Pulmonary artery endothelial cell (primary cell): ENCODE data around the gene SLC6A9. TPM values are rescaled to one million over a fixed set of nuclear protein-coding genes. Genes with fewer than 3 reads are reported as not detected.

Experiments
- DNase-seq: peaks from one replicate; pipeline ENCODE4 v3.0.0-alpha.2; 2011; ENCODE audit warnings: low read depth, low spot score
- total RNA-seq: library from RNA; depleted of rRNA; stranded (reverse); fragments of >200 nt; gene quantifications from 2 replicates; pipeline ENCODE4 v1.2.3, GENCODE V29; 2014

SLC6A9 gene
- 0.40 and 0.60 TPM in 2 replicates for total RNA-seq

- no peak for DNase-seq
These were observed at the start of gene SLC6A9 for GRCh38 chr1:44031252-44032169. Gene SLC6A9, minus strand, starts transcription at chr1:44031462. Its CDS starts 7,185 bp downstream, at chr1:44024277.

- no peak for DNase-seq
These were observed 48.3 kb upstream of the SLC6A9 start for GRCh38 chr1:44079566-44079965.

- no peak for DNase-seq
These were observed 46.8 kb upstream of the SLC6A9 start for GRCh38 chr1:44078104-44078503.

DNA sequence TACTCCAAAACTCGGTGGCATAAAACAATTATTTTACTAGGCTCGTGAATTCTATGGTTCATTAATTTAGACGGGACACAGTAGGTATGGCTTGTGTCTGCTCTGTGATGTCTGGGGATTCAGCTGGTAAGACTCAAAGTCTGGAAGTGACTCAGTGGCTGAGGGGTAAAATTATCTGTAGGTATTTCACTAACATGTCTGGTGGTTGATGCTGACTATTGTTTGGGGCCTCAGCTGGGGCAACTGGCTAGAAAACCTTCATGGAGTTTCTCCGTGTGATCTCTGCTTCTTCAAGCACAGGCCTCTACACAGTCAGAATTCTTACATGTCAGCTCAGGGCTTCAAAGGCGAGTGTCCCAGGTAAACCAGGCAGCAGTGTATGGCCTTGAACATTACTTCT is 46.2 kb upstream of the SLC6A9 start:
- DNase-seq: no peak

DNA sequence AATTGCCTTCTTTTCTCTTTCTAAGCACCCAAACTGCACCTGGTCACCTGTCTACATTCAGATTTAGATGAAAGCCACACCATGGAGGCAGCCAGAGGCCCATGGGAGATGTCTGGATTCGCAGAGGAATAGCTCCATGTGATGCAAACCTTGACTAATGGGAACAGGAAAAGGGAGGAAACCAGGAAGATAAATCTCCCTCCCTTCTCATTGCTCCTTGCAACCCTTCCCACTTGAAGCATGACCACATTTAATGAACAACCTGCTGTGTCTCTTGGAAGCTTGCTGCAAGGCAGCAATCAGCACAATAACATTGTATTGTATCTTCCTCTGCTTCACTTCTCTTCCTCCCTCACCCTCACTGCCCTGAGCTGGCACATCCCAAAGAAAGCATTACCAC is 44.8 kb upstream of the SLC6A9 start:
- no peak for DNase-seq

GRCh38 chr1:44074415-44074814 is 43.2 kb upstream of the SLC6A9 start:
- no peak for DNase-seq

DNA sequence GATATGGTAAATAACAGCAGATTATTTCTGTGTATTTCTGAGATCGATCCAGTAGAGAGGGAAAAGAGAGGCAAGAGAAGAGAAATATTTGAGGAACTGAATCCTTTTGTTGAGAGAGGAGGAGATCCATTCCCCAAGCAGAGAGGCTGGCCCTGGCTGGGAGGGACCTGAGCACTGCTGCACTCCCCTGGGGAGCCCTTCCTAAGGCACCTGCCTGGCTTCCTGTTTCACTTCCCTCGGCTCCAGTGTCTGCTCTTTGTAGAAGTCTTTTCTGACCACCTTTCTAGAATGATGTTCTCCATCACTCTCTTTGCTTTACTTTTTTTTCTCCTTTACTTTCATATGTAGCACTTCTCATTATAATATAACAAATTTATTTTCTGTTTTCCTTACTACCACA is 42.3 kb upstream of the SLC6A9 start:
- DNase-seq: no peak

- DNase-seq: no peak
These were observed 41.6 kb upstream of the SLC6A9 start for GRCh38 chr1:44072821-44073220.

DNA sequence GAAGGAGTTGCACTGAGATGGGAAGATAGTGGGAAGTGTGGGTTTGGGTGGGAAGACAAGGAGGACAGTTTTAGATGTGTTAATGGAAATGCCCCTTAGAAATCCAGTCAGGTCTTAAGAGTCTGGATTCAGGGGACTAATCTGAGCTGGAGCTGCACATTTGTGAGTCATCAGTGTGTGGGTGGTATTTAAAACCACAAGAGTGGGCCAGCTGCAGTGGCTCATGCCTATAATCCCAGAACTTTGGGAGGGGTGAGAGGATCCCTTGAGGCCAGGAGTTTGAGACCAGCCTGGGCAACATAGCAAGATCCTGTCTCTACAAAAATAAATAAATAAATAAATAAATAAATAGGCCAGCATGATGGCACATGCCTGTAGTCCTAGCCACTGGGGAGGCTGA is 40.9 kb upstream of the SLC6A9 start:
- no peak for DNase-seq

GRCh38 chr1:44071461-44071860 is 40.2 kb upstream of the SLC6A9 start:
- no peak for DNase-seq

- no peak for DNase-seq
These were observed 37.2 kb upstream of the SLC6A9 start for GRCh38 chr1:44068442-44068921.

GRCh38 chr1:44067266-44068250 is 36.3 kb upstream of the SLC6A9 start:
- no peak for DNase-seq

GRCh38 chr1:44062656-44063179 is 31.5 kb upstream of the SLC6A9 start:
- no peak for DNase-seq

- no peak for DNase-seq
These were observed 30.6 kb upstream of the SLC6A9 start for GRCh38 chr1:44061857-44062256.

DNA sequence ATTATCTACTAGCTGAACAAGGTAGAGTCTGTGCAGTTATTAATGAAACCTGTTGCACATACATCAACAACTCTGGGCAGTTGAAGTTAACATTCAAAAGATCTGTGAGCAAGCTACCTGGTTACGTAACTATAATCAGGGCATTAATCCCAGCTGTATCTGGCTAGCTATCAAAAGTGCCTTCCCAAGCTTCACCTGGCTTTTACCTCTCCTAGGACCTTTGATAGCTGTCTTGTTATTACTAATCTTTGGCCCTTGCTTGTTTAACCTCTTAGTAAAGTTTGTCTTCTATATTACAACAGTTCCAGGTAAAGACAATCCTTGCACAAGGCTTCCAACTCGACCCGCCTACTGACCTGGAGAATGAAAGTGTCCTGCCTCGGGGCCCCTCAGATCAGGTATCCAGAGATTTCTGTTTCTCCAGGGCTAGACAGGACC is 29.6 kb upstream of the SLC6A9 start:
- no peak for DNase-seq

DNA sequence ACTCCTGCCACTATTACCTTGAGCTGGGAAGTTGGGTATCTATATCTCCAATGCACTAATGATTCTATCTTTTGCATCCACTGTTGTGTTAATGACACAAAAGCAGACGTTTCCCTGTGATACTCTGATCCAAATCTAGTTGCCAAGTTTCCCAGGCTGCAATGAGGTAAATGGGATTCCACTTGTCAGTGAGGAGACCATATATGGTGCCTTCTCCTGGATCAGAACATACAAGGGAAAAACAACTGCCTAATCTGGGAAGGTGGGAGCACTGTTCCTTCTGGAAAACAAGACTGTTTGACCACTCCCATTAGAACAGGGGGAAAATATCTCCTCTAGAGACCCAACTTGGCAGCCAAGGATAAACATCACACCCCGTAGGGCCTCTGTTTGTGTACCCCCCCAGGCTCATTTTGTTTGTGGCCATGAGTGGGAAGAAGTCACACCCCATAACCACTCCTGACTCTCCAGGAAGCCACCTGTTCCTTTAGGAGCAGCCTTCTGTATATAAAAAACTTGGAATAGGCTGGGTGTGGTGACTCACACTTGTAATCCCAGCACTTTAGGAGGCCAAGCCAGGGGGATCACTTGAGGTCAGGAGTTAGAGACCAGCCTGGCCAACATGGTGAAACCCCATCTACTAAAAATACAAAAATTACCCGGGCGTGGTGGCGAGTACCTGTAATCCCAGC is 28.5 kb upstream of the SLC6A9 start:
- no peak for DNase-seq

DNA sequence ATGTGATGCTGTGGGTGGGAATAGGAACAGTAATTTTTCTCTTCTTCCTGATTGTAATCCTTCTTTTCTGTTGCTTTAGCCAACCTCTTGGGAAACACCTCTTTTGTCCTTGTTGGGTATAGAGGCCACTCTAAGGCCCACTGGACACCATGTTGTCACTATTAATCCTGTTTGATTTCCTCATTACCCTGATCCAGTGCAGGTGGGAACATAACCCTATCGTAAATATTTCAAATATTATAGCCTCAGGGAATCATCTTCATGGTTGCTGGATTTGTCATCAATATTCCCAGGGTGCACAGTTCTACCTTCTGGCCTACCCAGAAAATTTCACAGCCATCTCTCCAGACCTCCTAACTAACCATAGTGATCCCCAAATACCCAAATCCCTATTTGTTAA is 27.9 kb upstream of the SLC6A9 start:
- no peak for DNase-seq

DNA sequence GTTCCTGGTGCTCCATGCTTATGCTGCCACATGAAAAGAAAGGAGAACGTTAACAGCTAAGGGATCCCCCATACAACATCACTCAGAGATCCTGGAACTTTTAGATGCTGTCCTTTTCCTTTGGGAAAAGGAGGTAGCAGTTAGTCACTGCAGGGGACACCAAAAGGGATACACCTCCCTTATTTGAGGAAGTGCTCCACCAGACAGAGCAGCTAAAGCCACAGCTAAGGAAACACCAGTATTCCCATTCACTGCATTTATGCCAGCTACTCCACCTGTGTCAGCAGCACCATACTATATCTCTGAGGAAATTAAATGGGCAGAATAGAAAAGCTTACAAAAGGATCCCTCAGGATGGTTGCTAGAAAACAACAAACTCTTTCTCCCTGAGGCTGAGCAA is 26.0 kb upstream of the SLC6A9 start:
- no peak for DNase-seq

GRCh38 chr1:44053394-44053793 is 22.1 kb upstream of the SLC6A9 start:
- DNase-seq: no peak

DNA sequence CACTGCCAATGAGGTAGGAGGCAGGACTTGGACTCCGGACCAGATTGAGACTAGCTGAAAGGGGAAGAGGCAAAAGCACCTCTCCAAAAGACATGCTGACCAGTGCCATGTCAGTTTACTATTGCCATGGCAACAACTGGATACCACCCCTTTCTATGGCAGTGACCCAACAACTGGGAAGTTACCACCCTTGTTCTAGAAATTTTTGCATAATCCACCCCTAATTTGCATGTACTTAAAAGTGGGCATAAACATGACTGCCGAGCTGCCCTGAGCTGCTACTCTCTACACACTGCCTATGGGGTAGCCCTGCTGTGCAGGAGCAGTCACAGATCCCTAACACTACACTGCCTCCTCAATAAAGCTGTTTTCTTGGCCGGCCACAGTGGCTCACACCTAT is 19.0 kb upstream of the SLC6A9 start:
- no peak for DNase-seq

GRCh38 chr1:44049839-44050238 is 18.6 kb upstream of the SLC6A9 start:
- DNase-seq: no peak
